ENCODE measurements around the gene GALNTL6.

GALNTL6 gene

GRCh38 chr4:171812665-171813525 is at the start of gene GALNTL6:
Gene GALNTL6 (plus strand): TSS chr4:171813404.
- DNase-seq = peak; percentile 9

- DNase-seq = peak; percentile 66
These were observed 47.7 kb upstream of the GALNTL6 start for GRCh38 chr4:171765514-171765913.

GRCh38 chr4:171774642-171775190 is 38.5 kb upstream of the GALNTL6 start:
- DNase-seq = no peak

GRCh38 chr4:171779301-171779700 is 33.9 kb upstream of the GALNTL6 start:
- no peak for DNase-seq

- DNase-seq = no peak
These were observed 27.8 kb upstream of the GALNTL6 start for GRCh38 chr4:171785388-171785787.

- no peak for DNase-seq
These were observed 19.5 kb upstream of the GALNTL6 start for GRCh38 chr4:171793723-171794122.

- DNase-seq = no peak
These were observed 18.7 kb upstream of the GALNTL6 start for GRCh38 chr4:171794528-171794927.

- DNase-seq = no peak
These were observed 3.4 kb upstream of the GALNTL6 start for GRCh38 chr4:171809854-171810253.

GRCh38 chr4:171812333-171812664 is 905 bp upstream of the GALNTL6 start:
- DNase-seq = no peak

- DNase-seq = no peak
These were observed 484 bp downstream of the GALNTL6 start for GRCh38 chr4:171813526-171814250.

GRCh38 chr4:171814545-171814944 is 1.3 kb downstream of the GALNTL6 start:
- DNase-seq = no peak

GRCh38 chr4:171817026-171817425 is 3.8 kb downstream of the GALNTL6 start:
- DNase-seq = no peak

- no peak for DNase-seq
These were observed 21.4 kb downstream of the GALNTL6 start for GRCh38 chr4:171834640-171835039.

- no peak for DNase-seq
These were observed 30.3 kb downstream of the GALNTL6 start for GRCh38 chr4:171843456-171843855.

- peak; percentile 12 for DNase-seq
These were observed 33.0 kb downstream of the GALNTL6 start for GRCh38 chr4:171846232-171846631.

- no peak for DNase-seq
These were observed 33.7 kb downstream of the GALNTL6 start for GRCh38 chr4:171846893-171847292.

- DNase-seq = no peak
These were observed 34.5 kb downstream of the GALNTL6 start for GRCh38 chr4:171847751-171848150.

GRCh38 chr4:171849686-171850222 is 36.5 kb downstream of the GALNTL6 start:
- no peak for DNase-seq

GRCh38 chr4:171851295-171851694 is 38.1 kb downstream of the GALNTL6 start:
- DNase-seq = no peak

- DNase-seq = no peak
These were observed 44.3 kb downstream of the GALNTL6 start for GRCh38 chr4:171857302-171858012.

GRCh38 chr4:171875291-171875690 is 62.1 kb downstream of the GALNTL6 start:
- DNase-seq = no peak

GRCh38 chr4:171876636-171877035 is 63.4 kb downstream of the GALNTL6 start:
- no peak for DNase-seq

- no peak for DNase-seq
These were observed 66.9 kb downstream of the GALNTL6 start for GRCh38 chr4:171880136-171880535.
